Subcutaneous adipose tissue (tissue), 4 donors: Measurements from ENCODE around the gene MICU2. TPM values are rescaled to one million over a fixed set of nuclear protein-coding genes. Genes with fewer than 3 reads are reported as not detected.

ENCODE experiments used
- CTCF ChIP-seq: fragments of 450-650 bp; IDR thresholded peaks from one replicate; pipeline ENCODE4 v1.5.1; 2016; ENCODE audit warnings: low read depth, mild to moderate bottlenecking, control low read depth, antibody characterized with exemption, moderate library complexity
- total RNA-seq, 4 donors: library from RNA; depleted of rRNA; stranded (reverse); fragments of >200 nt; gene quantifications; one replicate each; pipeline ENCODE4 v1.1.0, GENCODE V29; 2016

Gene MICU2
- total RNA-seq, 4 donors from 2014 or later: 25.1 to 76.1 (median 40.5) TPM

DNA sequence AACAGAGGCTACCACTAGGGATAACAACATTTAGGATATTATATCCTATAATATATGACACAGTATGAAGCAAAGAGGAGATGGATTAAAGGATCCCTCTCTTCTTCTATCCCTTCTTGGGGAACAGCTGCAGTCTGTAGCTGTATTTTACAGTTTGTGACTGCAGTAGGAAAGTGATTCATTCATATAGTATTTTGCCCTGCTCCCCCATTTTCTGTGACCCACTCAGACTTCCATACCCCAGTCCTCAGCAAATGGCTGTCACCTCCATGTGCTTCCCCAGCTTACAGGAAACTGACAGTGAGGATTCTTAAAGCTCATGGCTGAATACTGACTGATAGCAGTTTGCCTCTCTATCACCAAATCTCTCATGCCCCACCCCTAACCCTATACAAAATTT, 27.5 kb downstream of the MICU2 start:
- no peak for TF ChIP-seq CTCF

- TF ChIP-seq CTCF: no peak
Measured at GRCh38 chr13:21573920-21574712, 29.9 kb downstream of the MICU2 start.

- no peak for TF ChIP-seq CTCF
Measured at GRCh38 chr13:21569686-21570085, 34.3 kb downstream of the MICU2 start.

DNA sequence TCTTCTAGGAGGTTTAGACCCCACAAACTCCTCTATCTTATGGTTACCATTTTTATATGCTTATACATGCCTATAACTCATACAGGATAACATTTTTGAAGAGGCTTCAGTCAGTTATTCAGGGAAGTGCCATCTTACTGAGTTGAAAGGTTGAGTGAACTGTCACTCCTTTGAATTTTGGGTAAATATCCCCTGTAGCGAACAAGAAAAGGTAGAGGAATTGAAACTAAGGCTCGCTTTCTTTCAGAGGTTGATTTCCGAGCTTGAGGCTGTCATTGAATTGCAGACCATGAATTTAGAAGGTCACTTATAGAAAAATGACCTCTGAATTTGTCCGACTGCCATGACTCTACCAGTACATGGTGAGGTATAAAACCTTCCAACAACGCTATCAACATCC, 35.1 kb downstream of the MICU2 start:
- TF ChIP-seq CTCF: no peak

DNA sequence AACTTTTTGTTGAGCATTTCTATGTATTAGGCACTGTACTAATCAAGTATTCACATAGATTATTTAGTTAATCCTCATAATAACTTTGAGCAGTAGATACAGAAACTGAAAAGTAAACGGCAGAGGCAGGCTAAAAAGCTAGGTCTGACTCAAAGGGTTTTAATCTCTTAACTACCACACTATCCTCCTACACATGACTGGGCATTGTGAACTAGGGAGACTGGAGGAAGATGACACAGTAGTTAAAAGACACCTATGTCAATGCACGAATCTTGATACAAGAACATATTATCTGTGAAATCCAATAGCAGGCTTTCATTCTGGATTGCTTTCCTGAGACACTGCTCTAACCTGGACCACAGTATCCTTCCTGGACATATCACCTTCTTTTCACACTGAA, 36.3 kb downstream of the MICU2 start:
- no peak for TF ChIP-seq CTCF

DNA sequence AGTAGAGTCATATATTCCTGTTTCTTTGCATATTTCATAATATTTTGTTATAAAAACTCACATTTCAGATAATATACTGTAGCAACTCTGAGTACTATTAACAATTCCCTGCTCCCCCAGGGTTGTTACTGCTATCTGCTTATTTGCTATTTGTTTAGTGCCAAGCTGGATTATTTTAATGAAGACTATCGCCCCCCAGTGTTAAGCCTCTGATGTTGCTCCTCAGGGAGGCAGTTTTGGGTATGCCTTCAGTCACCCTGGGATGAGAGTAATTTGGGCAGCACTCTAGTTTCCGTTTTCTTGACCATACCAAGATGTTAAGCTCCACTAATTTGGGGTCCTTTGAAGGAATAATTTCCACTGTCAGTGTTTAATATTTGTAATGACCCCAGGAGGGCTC, 46.0 kb downstream of the MICU2 start:
- TF ChIP-seq CTCF: no peak

GRCh38 chr13:21556051-21556450, 47.9 kb downstream of the MICU2 start:
- TF ChIP-seq CTCF: no peak
